Muscle of back (tissue), 11 donors: Measurements from ENCODE around the gene LRRD1. TPM values are rescaled to one million over a fixed set of nuclear protein-coding genes. Genes with fewer than 3 reads are reported as not detected.
A peak's percentile ranks its signal among the peaks of the same experiment; 100 is the strongest.
"Not testable (repeated sequence)": the region's sequence is repeated elsewhere in the genome, so short reads cannot be mapped to it uniquely, and the experiment has no call there.

Experiments
- DNase-seq, 3 donors: peaks; one replicate each; pipeline versions ENCODE4 v3.0.0 to v3.0.0-alpha.2; 2013
- polyA plus RNA-seq, 10 donors: library from polyadenylated mRNA; unstranded; fragments of 120-200 nt; gene quantifications; one replicate each; pipeline ENCODE4 v1.2.1, GENCODE V29; 2013; ENCODE audit not compliant: insufficient read length in 10 of 10

Gene LRRD1
- polyA plus RNA-seq, 10 donors = 0.07 to 0.84 (median 0.41) TPM; not detected in 1

DNA sequence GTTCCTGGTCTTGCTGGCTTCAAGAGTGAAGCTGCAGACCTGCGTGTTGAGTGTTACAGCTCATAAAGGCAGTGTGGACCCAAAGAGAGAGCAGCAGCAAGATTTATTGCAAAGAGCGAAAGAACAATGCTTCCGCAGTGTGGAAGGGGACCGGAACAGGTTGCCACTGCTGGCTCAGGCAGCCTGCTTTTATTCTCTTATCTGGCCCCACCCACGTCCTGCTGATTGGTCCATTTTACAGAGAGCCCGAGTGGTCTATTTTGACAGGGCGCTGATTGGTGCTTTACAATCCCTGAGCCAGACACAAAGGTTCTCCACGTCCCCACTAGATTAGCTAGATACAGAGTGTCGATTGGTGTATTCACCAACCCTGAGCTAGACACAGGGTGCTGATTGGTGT, 36.2 kb downstream of the LRRD1 start:
- DNase-seq = not testable (repeated sequence)

DNA sequence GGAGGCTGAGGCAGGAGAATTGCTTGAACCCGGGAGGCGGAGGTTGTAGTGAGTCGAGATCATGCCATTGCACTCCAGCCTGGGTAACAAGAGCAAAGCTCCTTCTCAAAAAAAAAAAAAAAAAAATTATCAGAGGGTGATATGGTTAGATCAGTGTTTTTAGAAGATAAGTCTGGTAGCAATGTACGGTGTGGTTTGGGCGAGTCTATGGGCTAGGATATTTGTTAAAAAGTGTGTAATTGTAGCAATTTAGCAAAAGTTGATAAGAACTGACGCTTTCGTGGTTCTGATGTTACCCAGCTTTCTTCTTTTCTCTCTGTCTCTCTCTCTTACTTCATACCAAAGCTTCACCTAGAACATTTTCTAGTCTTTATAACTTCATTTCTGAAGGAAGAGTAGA, 37.8 kb downstream of the LRRD1 start:
- DNase-seq = no peak

DNA sequence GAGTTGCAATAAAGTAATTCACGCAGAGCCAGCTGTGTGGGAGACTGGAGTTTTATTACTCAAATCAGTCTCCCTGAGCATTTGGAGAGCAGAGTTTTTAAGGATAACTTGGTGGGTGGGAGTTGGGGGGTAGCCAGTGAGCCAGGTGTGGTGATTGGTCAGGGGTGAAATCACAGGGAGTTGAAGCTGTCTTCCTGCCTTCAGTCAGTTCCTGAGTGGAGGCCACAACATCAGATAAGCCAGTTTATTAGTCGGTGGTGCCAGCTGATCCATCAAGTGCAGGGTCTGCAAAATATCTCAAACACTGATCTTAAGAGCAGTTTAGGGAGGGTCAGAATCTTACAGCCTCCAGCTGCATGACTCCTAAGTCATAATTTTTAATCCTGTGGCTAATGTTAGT, 41.4 kb downstream of the LRRD1 start:
- DNase-seq = no peak

DNA sequence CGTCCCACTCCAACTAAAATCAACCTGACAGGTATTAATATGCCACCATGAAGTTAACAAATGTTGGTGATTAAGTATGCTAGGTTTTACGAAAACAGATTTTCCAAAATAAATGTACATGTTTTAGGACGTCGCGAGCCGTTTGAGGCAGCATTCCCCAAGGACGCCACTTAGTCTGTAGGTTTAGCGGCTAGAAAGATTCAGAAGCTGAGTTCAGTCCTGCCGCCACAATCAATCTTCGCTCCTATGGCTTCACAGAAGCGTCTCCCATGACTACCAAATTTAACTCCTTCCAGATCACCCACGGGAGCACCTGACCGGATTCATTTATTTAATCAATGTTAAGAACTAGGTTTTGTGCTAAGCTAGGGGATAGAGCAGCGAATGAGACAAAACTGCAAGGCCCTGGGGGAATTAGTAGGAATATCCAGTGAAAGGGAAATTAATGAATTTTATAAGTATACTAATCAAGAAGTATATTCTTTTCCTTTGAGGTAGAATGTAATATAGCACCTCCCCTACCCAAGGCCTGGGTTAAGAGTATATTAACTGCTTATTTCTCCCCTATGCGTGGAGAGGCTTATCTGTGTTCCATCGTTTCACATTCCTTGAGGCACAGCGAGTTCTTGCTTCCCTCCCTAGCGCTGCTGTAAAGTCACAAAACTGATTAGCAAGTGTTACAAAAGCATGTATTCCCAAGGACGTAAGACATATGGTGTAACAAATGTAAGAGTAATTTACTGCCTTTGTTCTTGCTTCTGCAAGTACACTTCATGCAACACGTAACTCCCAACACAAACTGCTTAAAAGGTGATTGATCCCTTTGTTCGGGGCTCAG, 43.7 kb downstream of the LRRD1 start:
- DNase-seq = no peak

DNA sequence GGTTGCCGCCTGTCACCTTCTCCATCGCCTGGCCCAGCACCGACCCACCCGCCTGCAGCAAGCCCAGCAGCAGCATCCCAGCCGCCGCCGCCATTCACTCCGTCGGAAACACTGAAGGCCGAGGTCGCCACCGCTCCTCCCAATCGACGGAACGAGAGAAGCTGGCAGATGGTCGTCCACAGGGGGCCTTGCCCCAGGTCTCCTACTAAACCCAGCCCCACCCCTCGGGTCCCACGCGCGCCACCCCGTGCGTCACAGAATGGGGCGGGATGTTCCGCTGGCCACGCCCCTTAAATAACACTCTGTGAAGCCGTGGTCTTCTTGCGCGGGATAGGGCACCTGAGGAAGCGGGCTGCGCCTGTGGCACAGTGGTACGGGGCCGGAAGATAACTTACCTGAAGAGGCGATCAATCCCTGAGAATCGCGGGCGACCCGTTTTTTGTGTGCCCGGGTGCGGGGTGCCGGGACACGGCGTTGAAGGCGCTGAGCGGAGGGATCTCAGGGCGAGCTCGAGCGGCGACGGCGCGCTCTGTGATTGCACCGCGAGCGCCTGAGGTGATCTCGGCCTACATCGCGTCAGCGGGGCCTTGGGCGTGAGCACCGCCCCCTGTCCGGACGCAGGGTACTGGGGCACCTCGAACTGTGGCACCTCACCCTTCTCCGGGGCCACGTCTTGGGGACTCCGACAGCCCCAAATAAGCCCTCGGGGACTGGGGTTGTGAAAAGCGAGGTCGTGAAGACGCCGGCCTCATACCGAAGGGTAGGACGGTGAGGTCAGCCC, 44.5 kb downstream of the LRRD1 start, which contains the start of gene CYP51A1:
Gene CYP51A1, minus strand, starts transcription at position 207 of the 781 bp plus-strand sequence. Its CDS starts 113 bp downstream, at position 94.
- DNase-seq = peak; percentile 94 to 99 (median 97)

DNA sequence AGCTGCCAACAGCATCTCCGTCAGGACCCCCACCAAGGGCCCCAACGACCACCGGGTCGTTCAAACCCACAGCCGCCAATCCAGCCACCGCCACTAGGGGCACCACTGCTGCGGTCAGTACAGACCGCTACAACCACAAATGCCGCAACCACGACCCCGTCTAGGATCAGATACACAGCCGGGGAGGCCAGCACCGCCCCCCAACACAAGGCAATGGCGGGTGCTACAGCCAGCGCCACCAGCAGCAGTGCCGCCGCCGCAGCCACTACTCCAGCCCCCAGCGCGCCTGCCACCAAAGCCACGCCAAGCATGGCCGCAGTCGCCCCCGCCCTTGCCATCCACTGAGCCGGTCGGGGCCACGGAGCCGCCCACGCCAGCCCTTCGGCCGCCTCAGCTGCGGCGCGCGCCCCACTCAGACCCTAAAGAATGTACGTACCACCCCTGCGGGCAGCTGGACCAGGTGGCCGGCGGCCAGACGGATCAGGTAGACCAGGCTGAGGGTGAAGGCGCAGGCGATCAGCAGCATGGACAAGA, 45.1 kb downstream of the LRRD1 start:
- peak; percentile 56 to 92 (median 77) for DNase-seq

DNA sequence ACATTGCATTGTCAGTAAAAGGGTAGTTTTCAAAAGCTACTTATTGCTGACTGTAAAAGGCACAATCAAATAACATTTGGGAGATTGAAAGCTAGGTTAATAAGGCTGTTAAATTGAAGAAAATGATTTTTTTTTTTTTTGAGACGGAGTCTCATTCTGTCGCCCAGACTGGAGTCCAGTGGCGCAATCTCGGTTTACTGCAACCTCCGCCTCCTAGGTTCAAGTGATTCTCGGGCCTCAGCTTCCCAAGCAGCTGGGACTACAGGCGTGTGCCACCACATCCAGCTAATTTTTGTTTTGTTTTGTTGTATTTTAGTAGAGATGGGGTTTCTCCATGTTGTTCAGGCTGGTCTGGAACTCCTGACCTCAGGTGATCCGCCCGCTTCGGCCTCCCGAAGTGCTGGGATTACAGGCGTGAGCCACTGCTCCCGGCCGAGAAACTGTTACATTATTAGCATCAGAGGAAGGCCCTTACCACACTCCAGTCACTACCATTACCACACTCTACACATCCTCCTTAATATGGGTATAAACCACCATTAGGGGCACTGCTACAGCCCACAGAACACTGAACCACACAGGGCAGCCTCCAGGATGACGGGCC, 45.7 kb downstream of the LRRD1 start:
- no peak for DNase-seq

DNA sequence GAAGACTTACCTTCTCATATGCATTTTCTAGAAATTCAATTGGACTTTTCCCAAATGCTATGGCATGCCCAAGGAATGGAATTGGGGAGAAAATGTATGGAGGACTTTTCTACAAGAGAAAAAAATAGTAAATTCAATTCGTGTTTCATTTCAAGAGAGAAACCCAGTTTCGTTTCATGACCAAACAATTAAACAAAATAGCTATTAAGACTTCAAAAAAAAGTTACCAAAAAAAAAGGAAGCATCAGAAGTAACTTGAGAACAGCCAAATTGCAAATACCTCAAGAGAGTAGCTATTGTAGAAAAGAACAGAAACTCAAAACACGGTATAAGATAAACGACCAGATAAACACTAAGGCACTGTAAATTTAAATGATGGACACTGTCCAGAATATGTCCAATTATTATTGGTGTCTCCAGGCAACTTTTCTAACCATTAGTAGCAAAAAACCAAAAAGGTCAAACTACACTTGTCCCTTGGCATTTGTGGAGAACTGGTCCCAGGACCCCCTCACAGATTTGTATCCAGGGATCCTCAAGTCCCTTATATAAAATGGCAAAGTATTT, 47.1 kb downstream of the LRRD1 start:
- no peak for DNase-seq

DNA sequence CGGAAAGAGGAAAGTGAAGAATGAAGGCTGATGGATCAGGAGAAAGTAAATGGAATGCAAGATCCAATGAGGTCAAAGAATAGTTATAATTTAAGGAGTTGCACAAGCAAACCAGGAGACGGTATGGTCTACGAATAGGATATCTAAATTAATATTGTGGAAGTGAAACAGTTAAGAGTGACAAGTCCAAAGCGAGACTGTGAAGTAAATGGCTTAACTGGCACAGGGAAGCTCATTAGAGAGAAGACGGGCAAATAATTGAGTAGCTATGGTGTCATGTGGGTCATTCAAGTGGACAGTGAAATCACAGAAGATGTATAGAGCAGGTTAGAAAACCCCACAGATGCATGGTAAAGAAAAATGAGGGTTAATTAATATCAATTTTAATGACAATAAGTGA, 47.8 kb downstream of the LRRD1 start:
- no peak for DNase-seq

DNA sequence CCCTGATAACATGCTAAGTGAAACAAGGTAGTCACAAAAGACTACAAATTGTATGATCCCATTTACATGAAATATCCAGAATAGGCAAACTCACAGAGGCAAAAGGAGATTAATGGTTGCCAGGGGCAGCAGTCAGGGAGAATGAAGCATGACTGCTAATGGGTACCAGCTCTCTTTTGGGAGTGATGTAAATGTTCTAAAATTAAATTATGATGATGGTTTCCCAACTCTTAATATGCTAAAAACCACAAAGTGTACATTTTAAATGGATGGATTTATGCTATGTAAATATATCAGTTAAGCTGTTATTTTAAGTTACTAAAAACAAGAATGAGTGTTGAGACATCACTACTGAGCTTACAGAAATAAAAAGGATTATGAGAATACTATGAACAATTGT, 57.3 kb downstream of the LRRD1 start:
- no peak for DNase-seq

DNA sequence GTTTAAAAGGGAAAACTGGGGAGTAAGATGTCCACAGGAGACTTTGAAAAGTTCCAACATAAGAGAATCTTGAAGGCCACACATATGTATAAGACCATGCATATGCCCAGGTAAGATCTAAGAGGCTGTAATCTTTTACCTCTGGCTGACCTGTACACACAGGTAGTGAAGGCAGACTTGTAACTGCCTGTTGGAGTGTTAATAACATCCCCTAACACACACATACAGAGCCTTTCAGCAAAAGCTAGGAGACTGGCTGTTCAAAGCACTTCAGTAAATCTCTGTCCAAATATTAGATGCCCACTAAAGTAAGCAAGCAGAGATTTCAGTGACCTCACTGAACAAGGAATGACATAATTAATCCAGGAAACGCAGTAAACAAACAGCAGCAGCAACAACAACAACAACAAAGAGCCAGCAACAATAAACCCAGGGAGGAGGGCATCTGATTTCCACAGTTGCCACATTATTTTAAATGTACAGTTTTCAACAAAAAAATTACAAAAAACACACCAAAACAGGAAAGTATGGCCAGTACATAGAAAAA, 59.7 kb downstream of the LRRD1 start:
- DNase-seq = no peak

DNA sequence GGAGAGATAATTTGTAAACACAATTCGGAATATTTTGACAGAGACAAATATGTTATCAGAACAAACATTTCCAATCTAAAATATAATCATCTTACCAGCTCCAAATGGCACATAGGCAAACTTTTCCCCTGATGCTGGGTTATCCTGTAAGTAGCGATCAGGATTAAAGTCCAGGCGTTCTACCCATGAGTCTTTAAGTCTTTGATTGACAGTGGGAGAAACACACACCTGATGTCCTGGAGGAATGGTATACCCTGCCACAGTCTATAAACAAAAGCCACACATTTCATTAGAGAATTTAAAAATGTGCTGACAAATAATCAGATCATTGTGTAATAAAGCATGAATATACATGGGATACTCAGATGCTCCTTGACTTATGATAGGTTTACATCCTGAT, 62.0 kb downstream of the LRRD1 start:
- DNase-seq = no peak

DNA sequence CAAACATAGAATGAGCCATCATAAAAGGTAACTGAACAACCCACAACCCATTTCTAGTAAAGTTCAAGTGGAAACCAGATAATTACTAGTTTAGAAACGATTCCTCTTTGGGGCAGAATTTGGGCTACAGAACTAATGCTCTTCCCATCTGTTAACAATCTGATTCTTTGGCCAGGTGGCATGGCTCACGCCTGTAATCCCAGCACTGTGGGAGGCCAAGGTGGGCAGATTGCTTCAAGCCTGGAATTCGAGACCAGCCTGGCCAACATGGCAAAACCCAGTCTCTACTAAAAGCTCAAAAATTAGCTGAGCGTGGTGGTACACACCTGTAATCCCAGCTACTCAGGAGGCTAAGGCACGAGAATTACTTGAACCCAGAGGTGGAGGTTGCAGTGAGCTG, 63.1 kb downstream of the LRRD1 start:
- DNase-seq = no peak

DNA sequence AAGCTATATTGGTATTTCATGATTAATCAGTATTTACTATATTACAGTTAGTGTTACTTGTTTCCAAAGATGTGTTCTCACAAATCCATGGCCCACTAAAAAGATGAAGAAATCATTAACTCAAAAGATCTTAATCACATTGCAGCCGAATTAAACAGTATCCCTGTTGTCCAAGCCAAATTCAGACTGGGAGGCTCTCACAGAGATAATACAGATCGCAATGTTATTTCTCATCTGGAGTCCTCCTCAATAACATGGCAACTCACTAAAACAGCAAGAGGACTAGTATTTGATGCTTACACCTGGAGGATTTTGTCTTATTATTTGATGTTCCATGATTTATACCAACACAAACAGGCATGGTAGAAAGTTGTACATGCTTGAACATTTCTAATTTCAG, 68.1 kb downstream of the LRRD1 start:
- no peak for DNase-seq

DNA sequence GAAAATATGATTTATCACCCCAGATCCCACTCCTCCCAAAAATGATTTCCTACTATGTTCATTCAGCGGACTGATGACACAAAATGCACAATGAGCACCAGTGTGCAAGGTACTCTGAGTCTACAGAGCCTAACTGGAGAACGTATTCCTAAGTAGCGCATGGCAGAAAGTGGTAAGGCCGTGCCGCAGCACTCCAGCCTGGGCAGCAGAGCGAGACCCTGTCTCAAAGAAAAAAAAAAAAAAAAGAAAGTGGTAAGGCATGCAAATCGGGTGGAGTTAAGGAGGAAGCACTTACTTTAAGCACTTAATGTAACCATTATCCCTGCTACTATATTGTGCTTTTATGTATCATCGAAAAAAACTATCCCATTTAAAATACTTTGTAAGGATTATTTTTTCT, 70.1 kb downstream of the LRRD1 start:
- DNase-seq = no peak

DNA sequence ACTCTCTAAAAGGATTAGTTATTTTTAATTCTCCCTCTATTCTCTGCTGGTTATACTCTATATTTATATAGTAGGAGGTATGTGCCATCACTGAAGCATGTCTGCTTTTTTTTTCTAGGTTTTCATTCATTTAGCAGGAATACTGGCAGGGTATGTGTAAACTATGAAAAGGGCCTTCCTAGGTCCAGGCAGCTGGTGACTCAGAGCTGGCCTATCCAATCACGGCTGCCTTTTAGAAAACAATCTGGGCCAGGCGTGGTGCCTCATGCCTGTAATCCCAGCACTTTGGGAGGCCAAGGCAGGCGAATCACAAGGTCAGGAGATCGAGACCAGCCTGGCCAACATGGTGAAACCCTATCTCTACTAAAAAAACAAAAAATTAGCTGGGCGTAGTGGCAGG, 76.1 kb downstream of the LRRD1 start:
- DNase-seq = not testable (repeated sequence)

DNA sequence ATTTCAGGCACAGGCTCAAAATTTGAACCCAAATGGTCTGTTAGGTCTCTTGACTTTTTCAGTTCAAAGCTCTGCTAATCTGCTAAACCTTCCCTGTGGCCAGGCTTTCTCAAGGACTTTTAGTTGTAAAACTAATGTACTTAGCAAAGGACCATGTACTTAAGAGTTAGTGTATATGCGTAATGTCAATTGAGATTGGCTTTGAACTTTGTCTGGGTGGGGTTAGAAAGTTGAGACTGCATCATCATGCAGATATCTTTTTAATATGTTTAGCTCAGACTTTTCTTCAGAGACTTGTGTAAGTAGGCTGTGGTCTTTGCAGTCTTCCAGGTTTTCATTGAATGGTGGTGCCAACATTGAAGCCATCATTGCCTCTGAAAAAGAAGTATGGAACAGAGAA, 78.4 kb downstream of the LRRD1 start:
- DNase-seq = no peak

DNA sequence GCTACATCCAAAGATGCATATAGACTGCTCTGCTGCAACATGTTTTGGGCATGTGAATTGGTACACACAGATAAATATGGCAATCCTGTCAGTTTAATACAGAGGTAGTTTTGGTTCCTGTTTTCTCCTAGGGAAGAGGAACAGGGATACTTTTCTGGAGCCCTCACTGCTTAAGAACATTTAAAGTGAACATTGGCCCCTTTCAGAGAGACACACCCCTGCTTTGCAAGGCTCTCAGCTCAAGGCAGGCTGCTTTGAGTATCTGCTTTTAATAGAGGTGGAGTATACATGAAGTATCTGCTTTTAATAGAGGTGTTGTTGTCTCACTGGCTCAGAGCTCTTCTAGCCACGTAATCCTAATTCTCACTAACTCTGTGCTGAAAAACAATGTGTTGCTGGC, 83.6 kb downstream of the LRRD1 start:
- DNase-seq = no peak
